ENCODE results near the gene UBAP1L.

DNA sequence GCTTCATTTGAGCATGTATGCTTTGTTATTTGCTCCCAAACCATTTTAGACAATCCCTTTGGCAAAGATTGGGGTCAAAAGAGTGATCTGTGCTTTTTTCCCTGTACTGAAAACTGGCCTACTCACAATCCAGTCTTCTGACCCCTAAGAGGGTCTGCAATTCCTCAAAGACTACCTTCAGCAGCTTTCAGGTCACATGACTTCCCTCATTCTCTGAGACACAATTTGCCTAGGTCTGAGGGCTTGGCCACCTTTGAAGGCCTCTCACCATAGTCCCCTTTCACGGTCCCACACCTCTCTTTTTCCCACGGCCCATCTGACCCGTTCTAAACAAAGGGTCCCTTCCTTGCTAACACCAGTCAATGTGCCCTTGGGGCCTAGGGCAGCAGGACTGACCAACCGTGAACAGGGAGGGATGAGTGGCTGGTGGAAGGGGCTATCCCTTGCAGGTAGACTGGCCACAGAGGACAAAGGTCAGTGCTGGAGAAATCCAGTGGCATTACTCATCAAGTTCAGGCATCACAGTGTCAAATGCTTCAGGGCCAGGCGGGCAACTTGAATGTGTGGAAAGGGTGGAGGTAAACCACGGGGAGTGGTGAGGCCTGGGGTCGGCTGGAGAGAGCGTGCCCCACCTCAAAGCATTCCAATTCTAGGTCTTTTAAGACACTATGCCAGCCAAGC, 58.0 kb downstream of the UBAP1L start:
- no peak for TF ChIP-seq EZH2 (IDR thresholded peaks at IDR 0.05; ENCODE audit: insufficient read depth, poor library complexity, severe bottlenecking)
- TF ChIP-seq EZH2phosphoT487 (IDR thresholded peaks at IDR 0.05; ENCODE audit: insufficient read depth, low read depth) = no peak
